ENCODE measurements around the gene RPL27A. TPM values are rescaled to one million over a fixed set of nuclear protein-coding genes. Genes with fewer than 3 reads are reported as not detected.

Gene RPL27A
- total RNA-seq, 1 donor from 2014 or later, result 766 TPM

DNA sequence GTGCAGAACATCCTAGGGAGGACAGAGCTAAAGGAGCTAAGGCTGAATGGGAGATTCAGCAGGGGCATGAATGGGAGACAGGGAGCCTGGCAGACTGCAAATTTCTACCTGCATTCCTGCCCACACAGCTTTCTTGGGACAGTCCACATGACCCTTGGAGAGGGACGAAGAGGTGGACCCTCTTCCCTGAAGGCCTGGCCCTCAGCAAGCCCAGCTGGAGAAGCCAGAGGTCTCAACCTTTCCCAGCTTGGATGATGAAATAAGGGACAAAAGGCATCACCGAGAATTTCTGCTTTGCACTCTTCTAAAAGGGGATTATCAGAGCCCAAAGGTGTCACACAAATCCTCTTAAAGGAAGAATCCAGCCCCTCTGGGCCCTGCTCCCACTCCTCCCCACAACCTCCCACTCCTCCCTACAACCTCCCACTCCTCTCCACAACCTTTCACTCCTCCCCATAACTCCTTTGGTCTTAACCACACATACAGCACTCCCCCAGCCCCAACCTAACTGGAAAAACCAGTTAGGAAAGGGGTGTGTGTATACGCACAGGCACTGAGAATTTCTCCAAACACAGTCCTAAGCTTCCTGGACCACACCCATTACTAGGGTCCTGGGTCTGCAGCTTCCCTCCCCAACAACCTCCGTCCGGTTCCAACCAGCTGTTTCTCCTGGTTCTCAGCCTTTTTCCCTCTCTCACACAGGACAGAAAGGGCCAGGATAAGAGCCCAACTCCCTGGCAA is 38.4 kb downstream of the RPL27A start:
- Mint-ChIP-seq H3K36me3 (ENCODE audit: low read depth) (no peaks in the 10 kb centered on the region), H3K4me3 (ENCODE audit: low read depth) (no peak overlapping the region), H3K4me1 (ENCODE audit: low read depth) (peaks cover 2% of the 10 kb centered on the region), H3K27me3 (ENCODE audit: low read depth) (peaks cover 3% of the 10 kb centered on the region), H3K9me3 (no peaks in the 10 kb centered on the region), H3K27ac (no peak overlapping the region)
- intact Hi-C loops (cut with micrococcal nuclease), result no loop called here
- DNase-seq (ENCODE audit: low spot score), result no peak

DNA sequence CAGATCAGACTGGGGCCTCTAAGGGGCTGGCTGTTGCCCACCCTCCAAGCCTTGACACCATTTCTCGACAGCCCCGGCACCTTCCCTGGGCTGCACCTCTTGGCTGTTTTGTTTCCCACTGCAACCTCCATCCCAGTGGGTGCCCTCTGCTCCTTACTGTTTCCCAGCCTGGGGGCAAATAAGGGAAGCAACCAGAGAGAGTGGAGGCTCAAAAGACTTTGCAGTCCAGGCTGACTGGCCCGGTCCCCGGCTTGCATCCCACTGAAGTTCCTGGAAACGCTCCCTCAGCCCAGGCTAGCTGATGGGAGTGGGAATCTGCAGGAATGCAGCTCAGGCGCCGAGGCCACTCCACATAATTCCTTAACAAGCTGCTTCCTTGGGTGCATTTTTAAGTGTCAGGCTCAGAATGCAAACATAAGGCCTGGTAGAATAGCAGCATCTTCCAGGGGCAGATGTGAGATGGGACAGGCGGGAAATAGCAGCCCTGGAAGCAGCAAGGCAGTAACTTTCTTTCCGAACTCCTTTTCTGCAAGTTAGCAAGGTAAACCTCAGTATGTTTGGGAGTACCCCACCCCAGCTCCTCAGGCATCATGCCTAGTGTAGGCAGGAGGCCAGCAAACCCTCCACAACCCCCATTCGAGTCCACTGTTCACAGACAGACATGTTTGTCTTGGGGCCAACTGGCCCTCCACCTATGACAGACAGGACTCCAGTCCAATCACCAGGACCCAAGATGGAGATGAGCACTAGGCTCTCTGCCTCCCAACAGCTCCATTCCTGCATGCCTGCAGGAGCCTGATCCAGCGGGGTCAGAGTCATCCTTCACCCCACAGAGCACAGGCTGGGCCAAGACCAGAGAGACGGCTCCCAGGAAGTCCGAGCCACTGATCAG is 39.3 kb downstream of the RPL27A start:
- no peaks in the 10 kb centered on the region for H3K36me3 Mint-ChIP-seq (ENCODE audit: low read depth)
- no peak overlapping the region for H3K27ac Mint-ChIP-seq
- peaks cover 2% of the 10 kb centered on the region for H3K4me1 Mint-ChIP-seq (ENCODE audit: low read depth)
- no peak for DNase-seq (ENCODE audit: low spot score)
- intact Hi-C loops (cut with micrococcal nuclease), result no loop called here
- peaks cover 3% of the 10 kb centered on the region for H3K27me3 Mint-ChIP-seq (ENCODE audit: low read depth)
- H3K9me3 Mint-ChIP-seq, result no peaks in the 10 kb centered on the region
- no peak overlapping the region for H3K4me3 Mint-ChIP-seq (ENCODE audit: low read depth)

DNA sequence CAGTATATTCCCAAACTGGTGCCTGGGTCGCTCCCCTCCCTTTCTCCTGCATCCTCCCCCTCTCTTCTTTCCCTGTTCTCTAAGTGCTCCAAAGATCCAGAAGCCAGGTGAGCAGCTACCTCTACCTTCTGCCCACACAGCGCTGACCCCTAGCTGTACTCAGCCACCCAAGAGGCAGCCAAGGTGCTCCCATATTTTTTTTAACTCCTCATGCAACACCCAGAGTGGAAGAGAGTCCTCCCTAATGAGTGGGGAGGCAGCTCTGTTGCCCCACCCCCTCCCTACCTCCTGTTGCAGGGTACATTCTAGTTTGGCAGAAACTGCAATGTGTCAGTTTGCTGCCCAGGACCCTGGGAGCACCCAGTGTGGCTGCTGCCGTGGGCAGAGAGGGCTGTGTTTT is 40.2 kb downstream of the RPL27A start:
- Mint-ChIP-seq H3K4me3 (ENCODE audit: low read depth) (no peak overlapping the region), H3K4me1 (ENCODE audit: low read depth) (no peaks in the 10 kb centered on the region), H3K27me3 (ENCODE audit: low read depth) (peaks cover 6% of the 10 kb centered on the region), H3K9me3 (no peaks in the 10 kb centered on the region), H3K27ac (no peak overlapping the region), H3K36me3 (ENCODE audit: low read depth) (no peaks in the 10 kb centered on the region)
- intact Hi-C loops (cut with micrococcal nuclease), result no loop called here
- DNase-seq (ENCODE audit: low spot score), result no peak

DNA sequence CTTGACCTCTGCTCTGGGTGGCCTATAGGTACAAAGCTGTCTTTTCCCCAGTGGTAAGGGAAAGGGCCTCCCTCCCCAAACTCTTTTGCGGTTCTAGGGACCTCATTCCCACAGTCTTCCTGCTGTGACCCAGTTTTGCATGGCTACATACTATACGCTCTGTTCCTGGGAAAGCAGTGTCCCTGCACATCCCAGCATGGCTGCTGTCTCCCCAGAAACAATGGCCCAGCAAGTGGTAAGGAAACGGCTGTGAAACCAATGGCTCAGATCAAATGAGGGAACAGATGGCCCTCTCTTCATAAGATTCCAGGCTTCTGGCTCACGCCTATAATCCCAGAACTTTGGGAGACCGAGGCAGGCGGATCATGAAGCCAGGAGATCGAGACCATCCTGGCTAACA is 41.1 kb downstream of the RPL27A start:
- no peak overlapping the region for H3K27ac Mint-ChIP-seq
- no peaks in the 10 kb centered on the region for H3K4me1 Mint-ChIP-seq (ENCODE audit: low read depth)
- DNase-seq (ENCODE audit: low spot score), result no peak
- H3K36me3 Mint-ChIP-seq (ENCODE audit: low read depth), result no peaks in the 10 kb centered on the region
- H3K27me3 Mint-ChIP-seq (ENCODE audit: low read depth), result peaks cover 6% of the 10 kb centered on the region
- H3K4me3 Mint-ChIP-seq (ENCODE audit: low read depth), result no peak overlapping the region
- H3K9me3 Mint-ChIP-seq, result no peaks in the 10 kb centered on the region
- intact Hi-C loops (cut with micrococcal nuclease), result no loop called here

DNA sequence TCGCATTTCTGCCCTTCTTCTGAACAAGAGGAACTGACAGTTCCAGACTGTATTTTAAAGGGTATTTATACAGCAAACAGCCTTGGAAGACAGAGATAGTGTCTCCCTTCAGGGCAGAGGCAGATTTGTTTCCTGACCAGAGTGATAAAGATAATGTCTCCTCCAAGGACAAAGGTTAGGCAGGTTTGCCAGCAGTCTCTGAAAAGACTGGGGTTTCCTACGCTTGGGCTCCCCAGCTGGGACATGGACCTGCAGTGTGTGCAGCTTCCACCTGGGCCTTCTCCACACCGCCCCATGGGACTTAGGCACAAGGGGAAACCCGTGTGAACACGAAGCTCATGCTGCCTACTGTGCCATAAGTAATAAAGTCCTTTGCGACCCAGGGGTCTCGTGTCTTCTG is 42.1 kb downstream of the RPL27A start:
- Mint-ChIP-seq H3K27me3 (ENCODE audit: low read depth) (peaks cover 6% of the 10 kb centered on the region), H3K27ac (no peak overlapping the region), H3K9me3 (no peaks in the 10 kb centered on the region), H3K4me1 (ENCODE audit: low read depth) (no peaks in the 10 kb centered on the region), H3K36me3 (ENCODE audit: low read depth) (no peaks in the 10 kb centered on the region), H3K4me3 (ENCODE audit: low read depth) (no peak overlapping the region)
- intact Hi-C loops (cut with micrococcal nuclease), result no loop called here
- DNase-seq (ENCODE audit: low spot score), result no peak

DNA sequence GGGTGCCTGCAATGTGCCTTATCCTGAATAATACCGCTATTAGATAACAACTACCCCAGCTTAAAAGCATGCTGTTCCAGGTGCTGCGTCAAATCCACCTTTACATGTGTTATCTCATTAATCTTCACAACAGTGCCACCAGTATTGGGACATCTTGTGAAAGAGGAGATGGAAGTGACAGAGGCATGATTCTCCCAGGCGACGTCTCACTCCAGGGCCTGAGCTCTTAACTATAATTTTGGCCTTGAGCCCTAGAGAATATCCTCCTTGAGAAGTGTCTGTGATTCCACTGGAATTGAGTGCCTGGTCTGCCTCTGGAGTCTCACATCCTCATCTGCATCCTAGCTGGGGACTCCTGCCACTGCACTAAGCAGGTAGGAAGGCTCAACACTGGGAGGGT is 43.8 kb downstream of the RPL27A start:
- H3K27ac Mint-ChIP-seq, result no peak overlapping the region
- no peaks in the 10 kb centered on the region for H3K4me1 Mint-ChIP-seq (ENCODE audit: low read depth)
- intact Hi-C loops (cut with micrococcal nuclease), result no loop called here
- peaks cover 6% of the 10 kb centered on the region for H3K27me3 Mint-ChIP-seq (ENCODE audit: low read depth)
- no peak overlapping the region for H3K4me3 Mint-ChIP-seq (ENCODE audit: low read depth)
- H3K36me3 Mint-ChIP-seq (ENCODE audit: low read depth), result no peaks in the 10 kb centered on the region
- H3K9me3 Mint-ChIP-seq, result no peaks in the 10 kb centered on the region
- DNase-seq (ENCODE audit: low spot score), result no peak

DNA sequence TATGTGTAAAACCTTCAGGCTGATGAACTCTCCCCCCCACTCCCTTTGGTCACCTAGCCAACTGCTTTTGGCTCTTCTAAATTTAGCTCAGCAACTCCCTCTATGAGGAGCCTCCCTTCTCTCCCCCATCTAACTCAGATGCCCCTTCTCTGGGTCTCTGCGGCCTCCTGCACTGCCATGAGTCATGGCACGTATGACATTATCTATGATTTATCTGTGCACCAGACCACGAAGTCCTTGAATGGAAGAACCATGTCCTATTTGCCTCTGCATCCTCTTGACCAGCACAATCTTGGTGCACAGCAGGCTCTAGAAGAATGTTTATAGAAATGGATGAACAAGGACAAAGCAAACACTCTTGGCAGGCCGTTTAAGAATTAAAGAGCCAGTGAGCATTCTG is 46.0 kb downstream of the RPL27A start:
- Mint-ChIP-seq H3K27ac (no peak overlapping the region), H3K4me1 (ENCODE audit: low read depth) (no peaks in the 10 kb centered on the region), H3K36me3 (ENCODE audit: low read depth) (no peaks in the 10 kb centered on the region), H3K9me3 (no peaks in the 10 kb centered on the region), H3K4me3 (ENCODE audit: low read depth) (no peak overlapping the region), H3K27me3 (ENCODE audit: low read depth) (peaks cover 3% of the 10 kb centered on the region)
- no peak for DNase-seq (ENCODE audit: low spot score)
- intact Hi-C loops (cut with micrococcal nuclease), result no loop called here

DNA sequence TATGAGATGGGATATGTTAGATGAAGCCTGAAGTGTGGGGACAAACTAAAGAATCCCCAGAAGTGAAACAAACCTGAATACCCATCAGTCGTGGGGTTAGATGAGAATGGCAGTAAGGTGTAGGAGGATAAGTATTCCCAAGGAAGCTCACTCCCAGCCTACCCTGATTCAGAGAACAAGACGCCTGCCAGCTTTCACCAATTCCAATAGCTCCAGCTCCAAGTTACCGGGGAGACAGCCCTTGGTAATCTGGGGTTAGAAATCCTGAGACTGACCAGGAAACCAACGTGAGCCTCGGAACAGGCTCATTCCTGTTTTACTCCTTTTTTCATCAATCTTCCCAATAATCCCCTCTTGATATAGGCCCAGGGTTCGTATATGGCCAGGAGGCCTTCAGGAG is 46.5 kb downstream of the RPL27A start:
- no peak overlapping the region for H3K27ac Mint-ChIP-seq
- no peak for DNase-seq (ENCODE audit: low spot score)
- intact Hi-C loops (cut with micrococcal nuclease), result no loop called here
- no peaks in the 10 kb centered on the region for H3K36me3 Mint-ChIP-seq (ENCODE audit: low read depth)
- H3K27me3 Mint-ChIP-seq (ENCODE audit: low read depth), result peaks cover 3% of the 10 kb centered on the region
- no peaks in the 10 kb centered on the region for H3K9me3 Mint-ChIP-seq
- H3K4me1 Mint-ChIP-seq (ENCODE audit: low read depth), result no peaks in the 10 kb centered on the region
- H3K4me3 Mint-ChIP-seq (ENCODE audit: low read depth), result no peak overlapping the region

DNA sequence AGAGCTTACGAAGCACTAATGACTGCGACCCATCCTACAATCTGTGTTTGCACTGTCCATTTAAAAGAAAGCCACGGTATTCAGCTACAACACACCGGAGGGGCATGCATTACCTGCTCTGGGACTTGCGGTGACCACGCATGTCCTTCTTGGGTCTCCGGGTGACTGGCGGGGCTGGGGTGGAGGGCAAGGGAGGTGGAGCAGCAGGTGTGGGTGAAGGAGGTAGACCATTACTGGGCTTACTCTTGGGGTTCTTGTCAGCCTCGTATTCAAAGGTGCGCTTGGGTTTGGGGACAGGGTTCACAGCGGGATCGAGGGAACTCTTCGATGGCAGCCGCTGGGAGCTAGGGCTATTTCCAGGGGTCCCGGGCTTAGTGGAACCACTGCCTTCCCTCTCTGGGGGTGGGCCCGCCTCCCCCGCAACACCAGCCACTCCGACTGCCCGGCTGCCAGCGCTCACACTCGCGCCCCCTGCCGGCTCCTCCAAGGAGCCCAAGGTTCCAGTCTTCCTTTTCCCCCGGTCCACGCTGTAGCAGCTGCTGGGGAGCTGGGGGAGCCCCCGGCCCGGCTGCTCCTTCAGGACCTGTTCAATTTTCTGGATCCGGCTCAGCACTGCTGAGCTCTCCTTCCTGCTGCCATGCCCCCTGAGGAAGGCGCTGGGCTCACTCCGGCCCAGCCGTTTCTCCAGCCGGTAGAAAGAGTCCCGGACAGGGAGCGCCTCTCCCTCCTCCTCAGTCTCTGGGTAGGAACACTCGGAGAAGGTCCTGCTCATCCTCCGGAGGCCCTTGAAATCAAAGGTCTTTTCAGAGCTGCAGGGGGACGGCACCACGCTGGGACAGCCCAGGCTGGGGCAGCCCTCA is 47.5 kb downstream of the RPL27A start:
- Mint-ChIP-seq H3K36me3 (ENCODE audit: low read depth) (no peaks in the 10 kb centered on the region), H3K4me3 (ENCODE audit: low read depth) (no peak overlapping the region), H3K27me3 (ENCODE audit: low read depth) (peaks cover 3% of the 10 kb centered on the region), H3K9me3 (no peaks in the 10 kb centered on the region), H3K27ac (no peak overlapping the region), H3K4me1 (ENCODE audit: low read depth) (no peaks in the 10 kb centered on the region)
- no peak for DNase-seq (ENCODE audit: low spot score)
- intact Hi-C loops (cut with micrococcal nuclease), result no loop called here

DNA sequence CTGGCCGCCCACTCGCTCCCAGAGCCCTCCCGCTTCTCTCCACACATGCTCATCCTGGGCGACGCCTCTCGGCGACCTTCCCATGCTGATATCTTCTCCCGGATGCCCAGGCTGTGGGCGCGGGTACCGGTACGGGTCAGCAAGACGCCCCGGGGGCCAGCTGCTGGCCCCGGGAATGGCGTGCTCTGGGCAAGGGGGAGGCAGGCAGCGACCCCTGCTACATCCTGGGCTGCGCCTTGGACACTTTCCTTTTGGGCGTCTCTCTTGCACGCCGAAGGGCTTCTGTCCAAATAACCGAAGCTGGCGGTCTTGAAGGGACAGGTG is 48.1 kb downstream of the RPL27A start:
- no peak for DNase-seq (ENCODE audit: low spot score)
- H3K27ac Mint-ChIP-seq, result no peak overlapping the region
- no peaks in the 10 kb centered on the region for H3K4me1 Mint-ChIP-seq (ENCODE audit: low read depth)
- H3K36me3 Mint-ChIP-seq (ENCODE audit: low read depth), result no peaks in the 10 kb centered on the region
- H3K4me3 Mint-ChIP-seq (ENCODE audit: low read depth), result no peak overlapping the region
- H3K27me3 Mint-ChIP-seq (ENCODE audit: low read depth), result peaks cover 3% of the 10 kb centered on the region
- H3K9me3 Mint-ChIP-seq, result no peaks in the 10 kb centered on the region
- intact Hi-C loops (cut with micrococcal nuclease), result no loop called here

DNA sequence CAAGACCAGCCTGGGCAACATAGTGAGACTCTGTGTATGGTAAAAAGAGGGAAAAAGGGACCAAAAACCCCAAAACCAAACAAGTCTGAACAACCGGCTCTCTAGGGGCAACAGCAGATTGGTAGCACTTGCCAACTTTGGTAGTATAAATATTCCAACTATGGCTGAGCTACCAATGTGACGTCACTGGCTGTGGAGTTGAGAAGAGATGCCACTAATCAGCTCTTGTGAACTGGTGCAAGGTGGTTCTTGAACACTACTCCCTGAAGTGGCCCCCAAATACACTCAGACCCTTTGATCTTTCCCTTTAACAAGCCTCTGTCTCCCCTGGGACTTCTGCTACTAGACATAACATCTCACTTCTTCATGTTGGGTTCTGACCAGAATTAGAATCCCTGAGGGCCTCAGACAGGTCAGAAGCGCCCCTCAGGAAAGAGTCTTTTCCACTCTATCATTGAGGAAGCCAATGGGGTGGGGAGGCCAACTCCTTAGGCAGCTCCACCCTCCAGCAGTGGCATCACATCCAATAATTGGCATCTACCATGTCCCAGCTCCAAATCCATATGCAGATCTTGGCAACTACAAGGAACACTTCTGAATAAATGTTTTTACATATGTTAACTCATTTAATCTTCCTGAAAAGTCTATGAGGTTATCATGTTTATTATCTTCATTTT is 49.2 kb downstream of the RPL27A start:
- Mint-ChIP-seq H3K36me3 (ENCODE audit: low read depth) (no peaks in the 10 kb centered on the region), H3K4me1 (ENCODE audit: low read depth) (no peaks in the 10 kb centered on the region)
- intact Hi-C loops (cut with micrococcal nuclease), result no loop called here

DNA sequence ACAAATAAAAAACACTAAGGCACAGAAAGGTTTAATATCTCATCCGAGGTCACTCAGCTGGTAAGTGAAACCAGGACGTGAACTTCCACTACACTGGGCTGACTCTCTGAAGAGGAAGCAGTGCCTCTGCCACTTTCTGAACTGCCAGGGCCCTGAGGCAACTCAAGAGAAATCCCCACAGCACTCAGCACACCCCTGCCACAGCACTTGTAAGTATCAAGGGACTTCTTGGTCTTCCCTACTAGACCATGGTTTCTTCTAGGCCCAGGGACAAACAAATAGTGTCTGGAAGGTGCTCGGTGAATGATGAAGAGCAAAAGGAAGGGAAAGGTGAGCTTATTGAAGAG is 49.7 kb downstream of the RPL27A start:
- Mint-ChIP-seq H3K4me1 (ENCODE audit: low read depth) (no peaks in the 10 kb centered on the region), H3K36me3 (ENCODE audit: low read depth) (no peaks in the 10 kb centered on the region), H3K27me3 (ENCODE audit: low read depth) (peaks cover under 1% of the 10 kb centered on the region), H3K4me3 (ENCODE audit: low read depth) (no peak overlapping the region), H3K9me3 (no peaks in the 10 kb centered on the region), H3K27ac (no peak overlapping the region)
- intact Hi-C loops (cut with micrococcal nuclease), result no loop called here
- no peak for DNase-seq (ENCODE audit: low spot score)

More for the DNA sequence above, 49.2 kb downstream of the RPL27A start:
- H3K4me3 Mint-ChIP-seq (ENCODE audit: low read depth), result no peak overlapping the region
- no peaks in the 10 kb centered on the region for H3K9me3 Mint-ChIP-seq
- peaks cover 3% of the 10 kb centered on the region for H3K27me3 Mint-ChIP-seq (ENCODE audit: low read depth)
- DNase-seq (ENCODE audit: low spot score), result no peak
- H3K27ac Mint-ChIP-seq, result no peak overlapping the region
